ENCODE data around the gene XCR1.

DNA sequence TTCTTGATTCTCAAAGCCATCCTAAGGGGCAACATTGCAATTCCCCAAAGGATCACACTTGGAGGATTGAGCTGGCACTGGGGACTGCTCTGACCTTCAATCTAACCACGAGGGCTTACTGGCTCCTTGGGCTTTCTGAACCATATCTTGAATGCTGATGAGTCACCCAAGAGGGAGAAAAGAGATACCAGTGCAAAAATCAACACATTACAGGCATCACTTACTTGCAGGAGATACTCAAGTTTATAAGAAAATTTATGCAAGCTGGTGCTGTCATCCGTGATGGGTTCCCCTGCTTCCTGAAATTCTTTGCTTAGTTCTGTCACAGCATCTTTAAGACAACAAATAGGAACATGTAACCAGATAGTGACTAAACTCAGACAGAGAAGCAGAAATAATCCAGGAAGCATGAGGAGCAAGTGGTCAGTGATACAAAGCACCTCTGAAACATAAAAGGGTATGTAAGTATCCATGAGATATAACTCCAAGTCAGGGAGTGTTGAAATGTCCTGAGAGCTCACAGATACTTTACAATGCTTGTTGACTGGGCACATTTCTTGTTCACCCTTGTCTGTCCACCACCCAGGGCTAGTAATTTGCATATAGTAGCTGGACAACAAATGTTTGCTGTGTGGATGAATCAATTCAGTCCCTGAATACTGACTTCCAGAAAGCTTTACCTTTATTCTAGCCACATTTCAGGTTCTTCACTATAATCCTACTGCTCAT lies 45.8 kb downstream of the XCR1 start:
- no peak for TF ChIP-seq BHLHE40 (IDR thresholded peaks at IDR 0.05; ENCODE audit: low read length)
- TF ChIP-seq HNRNPLL (IDR thresholded peaks at IDR 0.05; ENCODE audit: low read depth, low read length, poor library complexity, severe bottlenecking): no peak
- no peak for TF ChIP-seq MYNN (IDR thresholded peaks at IDR 0.05)
- TF ChIP-seq MYNN (CRISPR knock-in tag; IDR thresholded peaks at IDR 0.05): no peak

All from K562 (cell line).